ENCODE data around the gene USP3.

DNA sequence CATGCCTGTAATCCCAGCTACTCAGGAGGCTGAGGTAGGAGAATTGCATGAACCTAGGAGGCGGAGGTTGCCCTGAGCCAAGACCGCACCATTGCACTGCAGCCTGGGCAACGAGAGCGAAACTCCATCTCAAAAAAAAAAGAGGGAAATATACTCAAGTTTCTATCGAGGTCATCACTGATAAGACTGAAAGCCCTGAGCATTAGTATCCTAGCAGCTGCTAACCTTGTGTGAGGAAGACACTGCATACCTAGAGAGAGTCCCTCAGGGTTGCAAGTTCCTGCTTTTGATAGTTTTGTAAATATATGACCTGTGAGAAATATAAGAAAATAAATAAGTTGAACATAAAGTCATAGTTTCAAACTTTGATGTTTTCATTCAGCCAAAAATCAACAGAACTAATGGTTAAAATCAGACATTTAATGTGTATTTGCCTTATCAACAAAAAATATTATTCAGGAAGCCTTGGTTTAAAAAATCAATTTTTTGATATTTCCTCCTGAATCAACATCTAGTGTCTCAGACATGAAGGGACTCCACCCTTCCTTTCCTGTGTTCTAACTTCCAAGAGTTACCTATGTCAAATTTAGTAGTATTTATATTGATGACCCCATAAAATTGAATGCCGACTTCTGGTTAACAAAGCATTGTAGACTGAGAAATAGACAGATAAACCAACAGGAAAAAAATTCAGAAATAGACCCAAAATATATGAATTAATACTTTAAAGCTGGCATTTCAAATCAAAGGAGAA lies 19.8 kb upstream of the USP3 start:
- TF ChIP-seq POLR2A (IDR thresholded peaks at IDR 0.05), result no peak
- TF ChIP-seq, protein P1, sequence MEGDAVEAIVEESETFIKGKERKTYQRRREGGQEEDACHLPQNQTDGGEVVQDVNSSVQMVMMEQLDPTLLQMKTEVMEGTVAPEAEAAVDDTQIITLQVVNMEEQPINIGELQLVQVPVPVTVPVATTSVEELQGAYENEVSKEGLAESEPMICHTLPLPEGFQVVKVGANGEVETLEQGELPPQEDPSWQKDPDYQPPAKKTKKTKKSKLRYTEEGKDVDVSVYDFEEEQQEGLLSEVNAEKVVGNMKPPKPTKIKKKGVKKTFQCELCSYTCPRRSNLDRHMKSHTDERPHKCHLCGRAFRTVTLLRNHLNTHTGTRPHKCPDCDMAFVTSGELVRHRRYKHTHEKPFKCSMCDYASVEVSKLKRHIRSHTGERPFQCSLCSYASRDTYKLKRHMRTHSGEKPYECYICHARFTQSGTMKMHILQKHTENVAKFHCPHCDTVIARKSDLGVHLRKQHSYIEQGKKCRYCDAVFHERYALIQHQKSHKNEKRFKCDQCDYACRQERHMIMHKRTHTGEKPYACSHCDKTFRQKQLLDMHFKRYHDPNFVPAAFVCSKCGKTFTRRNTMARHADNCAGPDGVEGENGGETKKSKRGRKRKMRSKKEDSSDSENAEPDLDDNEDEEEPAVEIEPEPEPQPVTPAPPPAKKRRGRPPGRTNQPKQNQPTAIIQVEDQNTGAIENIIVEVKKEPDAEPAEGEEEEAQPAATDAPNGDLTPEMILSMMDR (IDR thresholded peaks at IDR 0.05), result no peak
